WI38 (cell line): ENCODE results near the gene ZCCHC8.
"Not testable (repeated sequence)": the region's sequence is repeated elsewhere in the genome, so short reads cannot be mapped to it uniquely, and the experiment has no call there.

ENCODE experiments used
- H3K4me3 ChIP-seq: 2 replicates; pipeline ENCODE4 v1.5.1; 2011; ENCODE audit warnings: low read depth, mild to moderate bottlenecking, control low read depth, low read length
- TF ChIP-seq, protein P1 (sequence below): IDR thresholded peaks from 2 replicates; pipeline ENCODE4 v1.5.1; 2012; ENCODE audit warnings: low read depth, mild to moderate bottlenecking, control low read depth, low read length

ZCCHC8 gene

DNA sequence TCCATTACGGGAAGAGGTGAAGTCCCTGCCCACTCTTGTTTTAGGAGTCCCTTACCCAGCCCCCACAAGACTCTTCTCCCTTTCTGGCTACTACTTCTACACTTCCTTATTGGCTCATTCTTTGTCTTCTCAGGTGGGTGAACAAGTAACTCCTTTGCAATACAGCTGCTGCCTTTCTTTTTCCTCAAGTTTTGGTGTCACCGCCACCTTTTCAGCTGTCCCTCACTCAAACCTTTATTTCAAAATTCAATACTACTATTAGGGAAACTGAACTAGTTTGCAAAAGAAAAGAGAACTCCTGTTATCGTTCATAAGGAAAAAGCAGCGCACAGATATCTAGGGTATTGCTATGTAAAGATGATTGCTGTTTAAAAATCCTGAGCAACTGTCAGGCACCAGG is 19.9 kb upstream of the ZCCHC8 start:
- no peak overlapping the region for H3K4me3 ChIP-seq
- TF ChIP-seq, protein P1, sequence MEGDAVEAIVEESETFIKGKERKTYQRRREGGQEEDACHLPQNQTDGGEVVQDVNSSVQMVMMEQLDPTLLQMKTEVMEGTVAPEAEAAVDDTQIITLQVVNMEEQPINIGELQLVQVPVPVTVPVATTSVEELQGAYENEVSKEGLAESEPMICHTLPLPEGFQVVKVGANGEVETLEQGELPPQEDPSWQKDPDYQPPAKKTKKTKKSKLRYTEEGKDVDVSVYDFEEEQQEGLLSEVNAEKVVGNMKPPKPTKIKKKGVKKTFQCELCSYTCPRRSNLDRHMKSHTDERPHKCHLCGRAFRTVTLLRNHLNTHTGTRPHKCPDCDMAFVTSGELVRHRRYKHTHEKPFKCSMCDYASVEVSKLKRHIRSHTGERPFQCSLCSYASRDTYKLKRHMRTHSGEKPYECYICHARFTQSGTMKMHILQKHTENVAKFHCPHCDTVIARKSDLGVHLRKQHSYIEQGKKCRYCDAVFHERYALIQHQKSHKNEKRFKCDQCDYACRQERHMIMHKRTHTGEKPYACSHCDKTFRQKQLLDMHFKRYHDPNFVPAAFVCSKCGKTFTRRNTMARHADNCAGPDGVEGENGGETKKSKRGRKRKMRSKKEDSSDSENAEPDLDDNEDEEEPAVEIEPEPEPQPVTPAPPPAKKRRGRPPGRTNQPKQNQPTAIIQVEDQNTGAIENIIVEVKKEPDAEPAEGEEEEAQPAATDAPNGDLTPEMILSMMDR = no peak

DNA sequence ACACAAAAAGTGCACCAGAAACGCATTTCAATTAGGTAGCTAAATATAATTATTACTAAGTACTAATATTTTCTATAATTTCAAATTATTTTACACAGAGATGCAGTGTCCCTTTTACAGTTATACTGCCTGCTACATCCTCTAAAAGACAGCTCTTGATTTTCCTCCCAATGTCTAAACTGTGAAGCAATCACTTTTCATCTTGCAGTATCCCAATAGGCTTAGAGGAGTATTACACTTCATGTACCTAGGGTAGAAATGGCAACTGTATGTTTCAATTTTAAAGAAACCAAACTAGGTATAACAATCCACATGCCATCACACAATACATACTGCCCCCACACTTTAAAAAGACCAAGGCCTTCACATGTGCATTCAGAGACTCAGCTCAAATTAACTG is 18.7 kb upstream of the ZCCHC8 start:
- no peak overlapping the region for H3K4me3 ChIP-seq
- TF ChIP-seq, protein P1 = no peak

DNA sequence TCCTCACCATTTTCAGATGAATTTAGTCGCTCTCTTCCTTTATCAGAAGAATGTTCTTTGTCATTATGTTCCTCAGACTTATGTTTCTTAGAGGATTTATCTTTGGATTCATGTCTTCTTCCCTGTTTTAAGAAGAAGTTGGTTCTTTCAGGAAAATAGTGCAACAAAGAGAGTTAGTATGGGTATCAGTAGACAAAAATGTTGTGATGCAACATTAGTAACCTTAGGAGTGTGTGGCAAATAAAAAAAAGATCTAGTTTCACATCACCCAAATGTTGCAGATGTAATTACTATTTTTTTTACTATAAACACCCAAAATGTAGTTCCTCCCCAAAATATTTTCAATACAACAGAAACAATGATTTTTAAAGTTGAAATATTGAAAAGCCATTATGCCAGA is 18.2 kb upstream of the ZCCHC8 start:
- TF ChIP-seq, protein P1 = no peak
- no peak overlapping the region for H3K4me3 ChIP-seq

DNA sequence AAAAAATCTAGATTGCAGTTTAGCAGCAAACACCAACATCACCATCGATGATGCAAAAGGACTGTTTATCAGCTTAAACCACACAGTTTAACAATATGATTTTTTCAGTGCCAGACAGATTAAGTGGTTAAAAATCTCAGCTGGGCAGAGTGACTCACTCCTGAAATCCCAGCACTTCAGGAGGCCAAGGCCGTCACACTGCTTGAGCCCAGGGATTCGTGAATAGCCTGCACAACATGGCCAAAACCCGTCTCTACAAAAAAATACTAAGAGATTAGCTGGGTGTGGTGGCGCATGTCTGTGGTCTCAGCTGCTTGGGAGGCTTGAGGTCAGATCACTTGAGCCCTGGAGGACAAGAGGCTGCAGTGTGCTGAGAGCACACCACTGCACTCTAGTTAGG is 17.1 kb upstream of the ZCCHC8 start:
- no peak overlapping the region for H3K4me3 ChIP-seq
- TF ChIP-seq, protein P1 = no peak

DNA sequence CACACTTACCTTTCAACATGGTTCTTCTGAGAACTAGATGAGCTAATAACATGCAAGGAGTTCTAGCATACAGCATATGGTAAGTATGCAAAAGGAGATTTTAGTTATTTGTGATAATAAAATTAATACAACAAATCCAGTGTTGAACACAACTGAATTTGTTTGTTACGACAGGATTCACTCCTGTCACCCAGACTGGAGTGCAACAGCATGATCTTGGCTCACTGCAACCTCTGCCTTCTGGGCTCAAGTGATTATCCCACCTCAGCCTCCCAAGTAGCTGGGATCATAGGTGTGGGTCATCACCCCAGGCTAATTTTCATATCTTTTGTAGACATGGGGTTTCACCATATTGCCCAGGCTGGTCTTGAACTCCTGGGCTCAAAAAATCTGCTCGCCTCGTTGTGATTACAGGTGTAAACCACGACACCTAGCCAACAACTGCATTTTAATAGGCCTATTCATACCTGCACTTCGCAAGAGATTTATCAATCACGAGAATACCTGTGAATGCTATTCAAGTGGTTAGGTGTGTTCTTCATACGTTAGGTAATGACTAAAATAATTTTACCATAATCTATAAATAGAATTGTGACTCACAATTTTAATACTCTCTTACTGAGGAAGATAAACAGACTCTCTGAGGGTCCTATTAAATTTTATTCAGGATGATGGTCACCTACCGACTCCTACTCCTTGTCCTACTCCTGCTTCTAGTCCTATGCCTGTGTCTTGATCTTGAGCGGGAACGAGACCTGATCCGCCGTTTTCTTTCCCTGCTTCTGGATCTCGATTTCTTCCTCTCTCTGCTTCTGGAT is 16.0 kb upstream of the ZCCHC8 start:
- H3K4me3 ChIP-seq = no peak overlapping the region
- TF ChIP-seq, protein P1 = no peak

DNA sequence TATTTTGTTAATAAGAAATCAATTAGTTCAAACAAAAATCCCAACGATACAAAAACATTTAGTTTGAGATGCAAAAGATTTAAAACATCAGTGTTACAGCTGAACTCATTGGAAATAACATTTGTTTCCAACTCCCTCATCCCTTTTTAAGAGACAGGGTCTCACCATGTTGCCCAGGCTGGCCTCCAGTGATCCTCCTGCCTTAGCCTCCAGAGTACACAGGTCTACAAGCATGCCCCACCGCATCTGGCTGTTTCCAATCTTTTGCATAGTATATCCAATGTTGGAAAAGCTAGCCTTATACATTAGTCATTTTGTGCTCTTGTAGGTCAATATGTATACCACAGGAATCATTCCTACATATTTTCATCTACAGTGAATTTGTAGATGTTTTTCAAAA is 14.5 kb upstream of the ZCCHC8 start:
- TF ChIP-seq, protein P1 = no peak

DNA sequence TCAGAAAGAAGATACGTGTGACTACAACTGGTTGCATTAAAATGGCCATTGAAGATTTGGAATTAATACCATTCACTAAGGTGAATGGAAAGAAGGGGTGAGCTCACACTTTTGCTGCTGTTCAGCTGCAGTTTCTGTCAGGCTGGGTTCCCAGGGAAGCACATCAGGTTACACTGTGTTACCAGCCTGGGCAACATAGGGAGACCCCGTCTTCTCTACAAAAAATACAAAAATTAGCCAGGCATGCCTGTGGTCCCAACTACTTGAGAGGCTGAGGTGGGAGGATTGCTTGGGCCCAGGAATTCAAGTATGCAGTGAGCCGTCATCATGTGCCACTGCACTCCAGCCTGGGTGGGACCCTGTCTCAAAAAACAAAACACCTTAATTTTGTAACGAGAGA is 12.9 kb upstream of the ZCCHC8 start:
- TF ChIP-seq, protein P1 = no peak
- no peak overlapping the region for H3K4me3 ChIP-seq

More for the DNA sequence above, 14.5 kb upstream of the ZCCHC8 start:
- H3K4me3 ChIP-seq = no peak overlapping the region

DNA sequence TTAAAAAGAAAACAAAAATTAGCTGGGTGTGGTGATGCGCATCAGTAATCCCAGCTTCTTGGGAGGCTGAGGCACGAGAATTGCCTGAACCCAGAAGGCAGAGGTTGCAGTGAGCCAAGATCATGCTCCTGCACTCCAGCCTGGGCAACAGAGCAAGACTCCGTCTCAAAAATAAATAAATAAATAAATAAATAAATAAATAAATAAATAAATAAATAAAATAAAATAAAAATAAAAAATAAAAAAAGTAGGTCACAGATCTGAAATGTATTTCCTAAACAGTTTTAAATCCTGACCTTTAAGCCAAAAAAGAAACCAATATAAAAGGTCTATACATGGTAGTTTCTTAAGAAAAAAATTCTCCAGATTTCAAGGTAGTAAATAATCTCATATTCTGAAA is 12.3 kb upstream of the ZCCHC8 start:
- H3K4me3 ChIP-seq = not testable (repeated sequence)
